ENCODE results near the gene C1orf167.

The C1orf167 gene

DNA sequence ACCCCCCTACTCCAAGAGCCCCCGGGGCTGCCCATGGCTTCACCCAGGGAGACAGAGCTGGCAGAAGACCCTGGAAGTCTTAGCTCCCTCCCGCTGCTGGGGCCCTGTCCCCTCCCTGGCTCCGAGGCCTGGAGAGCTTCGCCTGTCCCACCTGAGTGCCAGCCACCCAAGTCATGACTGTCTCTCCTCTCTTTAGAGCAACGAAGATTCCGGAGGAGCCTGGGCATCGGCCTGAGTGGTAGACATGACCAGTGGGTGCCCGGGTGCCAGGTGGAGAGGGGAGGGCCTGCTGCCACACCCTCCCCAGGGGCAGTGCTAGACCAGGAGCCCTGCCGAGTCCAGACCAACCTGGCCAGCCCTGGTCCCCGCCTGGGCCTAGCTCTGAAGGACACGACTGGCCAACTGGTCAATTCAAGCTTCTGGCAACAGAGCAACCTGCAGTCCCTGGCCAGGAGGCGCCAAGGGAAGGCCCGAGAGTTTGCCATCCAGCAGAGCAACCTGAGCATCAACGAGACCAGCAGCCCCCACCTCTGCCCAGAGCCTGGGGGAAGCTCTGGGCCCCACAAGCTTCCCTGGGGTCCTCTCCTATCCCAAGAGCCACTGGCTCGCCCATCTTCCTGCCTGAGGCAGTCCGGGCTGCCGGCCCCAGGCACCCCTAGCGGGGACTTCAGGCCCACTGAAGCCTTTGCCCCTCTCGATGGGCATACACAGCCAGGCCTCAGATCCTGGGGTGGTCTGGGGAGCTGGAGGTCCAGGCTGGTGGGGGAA lies 3.9 kb downstream of the C1orf167 start:
- no peak for FAIRE-seq

DNA sequence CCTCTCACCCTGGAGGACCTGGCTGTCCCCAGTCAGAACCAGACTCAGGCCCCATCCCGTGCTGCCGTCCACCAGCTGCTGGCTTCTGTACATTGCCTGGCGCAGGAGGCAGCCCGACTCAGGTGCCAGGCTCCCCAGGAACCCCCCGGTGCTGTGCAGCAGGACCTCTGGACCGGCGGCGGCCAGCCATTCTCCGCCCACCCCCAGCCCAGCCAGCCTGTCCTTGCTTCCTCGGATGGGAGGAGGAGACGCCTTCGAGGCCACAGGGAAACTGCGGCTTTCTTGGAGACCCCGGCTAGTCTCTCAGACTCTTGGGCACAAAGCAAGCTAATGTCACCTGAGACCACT lies 4.4 kb downstream of the C1orf167 start:
- no peak for FAIRE-seq

DNA sequence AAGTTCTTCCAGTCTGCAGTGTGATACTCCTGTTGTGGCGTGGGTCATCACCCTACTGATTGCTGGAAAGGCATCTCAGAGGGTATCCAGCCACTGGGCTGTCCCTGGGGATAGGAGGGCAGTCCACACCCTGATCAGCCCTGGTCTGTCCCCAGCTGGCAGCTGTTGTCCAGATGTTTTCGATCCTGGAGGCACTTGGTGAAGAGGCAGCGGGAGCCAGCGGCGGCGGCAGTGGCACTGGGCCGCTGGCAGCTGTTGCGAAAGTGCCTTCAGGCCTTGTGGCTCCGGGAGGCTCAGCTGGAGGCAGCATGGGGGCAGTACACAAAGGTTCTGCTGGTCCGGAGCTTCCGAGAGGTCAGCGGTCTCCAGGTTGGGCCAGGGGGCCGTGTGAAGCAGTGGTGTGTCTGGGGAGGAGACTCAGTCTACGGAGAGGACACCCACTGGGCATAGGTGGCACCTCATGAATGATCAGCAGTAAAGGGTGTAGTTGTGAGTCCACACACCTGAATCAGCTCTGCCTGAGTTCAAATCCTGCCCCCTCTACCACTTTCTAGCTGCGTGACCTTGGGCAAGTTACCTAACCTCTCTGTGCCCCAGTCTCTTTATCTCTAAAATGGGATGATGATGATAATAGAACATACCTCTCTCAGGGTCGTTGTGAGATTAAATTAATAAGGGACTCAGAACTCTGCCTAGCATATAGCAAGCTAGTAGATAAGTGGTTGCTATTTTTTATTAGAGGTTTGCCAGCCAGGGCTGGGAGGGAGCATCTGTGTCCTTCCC lies 6.1 kb downstream of the C1orf167 start:
- no peak for FAIRE-seq

DNA sequence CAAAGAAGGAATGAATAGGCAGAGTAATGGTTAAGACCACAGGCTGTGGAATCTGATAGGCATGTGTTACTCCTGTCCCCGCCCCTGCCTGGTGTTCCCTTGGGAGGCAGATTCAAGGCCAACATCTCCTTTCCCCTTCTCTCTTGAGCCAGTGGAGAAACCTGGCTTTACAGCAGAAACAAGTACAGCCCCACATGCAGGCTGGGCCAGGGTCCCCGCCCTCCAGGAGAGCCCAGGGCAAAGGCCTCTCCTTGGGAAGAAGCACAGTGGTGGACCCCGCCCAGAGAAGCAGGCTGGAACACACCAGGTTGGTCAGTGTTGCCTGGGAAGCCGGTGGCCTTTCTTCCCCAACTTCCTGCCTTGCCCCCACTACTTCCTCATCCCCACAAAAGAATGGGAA lies 6.8 kb downstream of the C1orf167 start:
- FAIRE-seq: no peak

DNA sequence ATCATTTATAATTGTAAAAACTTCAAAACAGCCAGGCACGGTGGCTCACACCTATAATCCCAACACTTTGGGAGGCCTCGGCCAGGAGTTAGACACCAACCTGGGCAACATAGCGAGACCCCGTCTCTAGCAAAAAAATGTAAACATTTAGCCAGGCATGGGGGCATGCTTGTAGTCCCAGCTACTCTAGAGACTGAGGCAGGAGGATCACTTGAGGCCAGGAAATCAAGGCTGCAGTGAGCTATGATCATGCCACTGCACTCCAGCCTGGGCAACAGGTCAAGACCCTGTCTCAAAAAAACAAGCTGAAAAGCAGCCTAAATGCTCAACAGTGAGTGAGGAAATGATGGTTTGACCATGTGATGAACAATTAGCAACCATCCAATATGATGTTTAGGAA lies 7.3 kb downstream of the C1orf167 start:
- no peak for FAIRE-seq

DNA sequence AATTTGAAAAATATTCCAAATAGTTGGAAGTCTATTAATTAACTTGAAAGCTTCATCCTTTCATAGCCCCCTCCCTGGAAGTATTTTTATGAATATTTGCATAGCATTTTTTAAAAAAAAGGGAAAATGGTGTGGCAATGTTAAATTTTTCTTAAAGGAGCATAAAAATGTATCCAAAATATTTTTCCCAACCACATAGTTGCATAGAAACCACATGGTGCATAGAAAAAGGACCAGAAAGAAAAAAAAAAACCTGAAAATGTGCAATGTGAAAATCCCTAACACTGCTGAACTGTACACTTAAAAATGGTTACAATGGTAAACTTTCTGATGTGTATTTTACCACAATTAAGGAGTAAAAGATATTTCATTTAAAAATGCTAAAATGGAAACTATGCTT lies 8.0 kb downstream of the C1orf167 start:
- no peak for FAIRE-seq

DNA sequence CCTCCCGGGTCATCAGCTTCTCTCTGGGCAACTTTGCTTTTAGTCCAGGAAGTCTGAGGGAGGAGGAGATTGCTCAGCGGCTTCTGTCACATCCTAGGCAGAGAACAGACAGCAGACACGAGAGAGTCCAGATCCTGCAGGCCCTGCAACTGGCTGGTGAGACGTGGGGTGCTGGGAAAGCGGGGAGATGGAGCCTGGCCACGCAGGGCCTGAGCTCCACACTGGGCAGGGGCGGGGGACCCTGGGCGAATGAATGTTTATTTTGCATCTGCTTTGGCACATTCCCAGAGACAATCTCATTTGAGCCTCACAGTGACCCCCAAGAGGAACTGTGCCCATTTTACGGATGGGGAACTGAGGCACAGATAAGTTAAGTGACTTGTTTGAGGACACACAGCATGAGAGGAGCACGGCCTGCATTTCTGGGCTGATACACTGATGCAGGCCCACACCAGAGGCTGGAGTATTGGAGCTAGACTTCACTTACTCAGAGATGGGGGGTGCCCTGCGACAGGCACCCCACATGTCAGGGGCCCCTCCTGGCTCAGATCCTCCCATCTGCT lies 9.6 kb downstream of the C1orf167 start:
- no peak for FAIRE-seq

DNA sequence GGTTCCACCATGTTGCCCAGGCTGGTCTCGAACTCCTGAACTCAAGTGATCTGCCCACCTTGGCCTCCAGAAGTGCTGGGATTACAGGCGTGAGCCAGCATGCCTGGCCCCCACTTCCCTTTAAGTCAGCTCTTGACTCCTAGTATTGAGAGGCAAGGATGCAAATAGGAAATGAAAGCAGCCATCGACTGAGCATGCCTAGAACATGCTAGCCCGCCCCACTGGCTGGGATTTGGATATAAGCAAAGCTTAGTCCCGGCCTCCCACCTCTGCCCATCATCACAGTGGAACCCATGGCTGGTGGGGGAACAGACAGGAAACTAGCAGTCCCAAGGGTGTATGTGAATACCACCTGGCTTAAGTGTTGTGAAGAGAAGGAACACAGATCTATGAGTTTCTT lies 10.5 kb downstream of the C1orf167 start:
- FAIRE-seq: no peak

DNA sequence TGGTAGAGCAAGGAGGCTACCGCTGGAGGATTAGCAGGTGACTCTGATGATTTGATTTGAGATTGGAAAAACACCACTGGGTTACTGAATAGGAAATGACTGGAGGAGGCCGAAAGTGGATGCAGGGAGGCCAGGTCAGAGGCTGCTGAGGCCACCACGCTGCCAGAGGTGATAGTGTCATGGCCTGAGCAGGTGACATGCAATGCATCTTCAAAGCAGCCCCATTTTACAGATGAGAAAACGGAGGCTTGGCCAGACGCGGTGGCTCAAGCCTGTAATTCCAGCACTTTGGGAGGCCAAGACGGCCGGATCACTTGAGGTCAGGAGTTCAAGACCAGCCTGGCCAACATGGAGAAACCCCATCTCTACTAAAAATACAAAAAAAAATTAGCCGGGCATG lies 12.8 kb downstream of the C1orf167 start:
- no peak for FAIRE-seq

DNA sequence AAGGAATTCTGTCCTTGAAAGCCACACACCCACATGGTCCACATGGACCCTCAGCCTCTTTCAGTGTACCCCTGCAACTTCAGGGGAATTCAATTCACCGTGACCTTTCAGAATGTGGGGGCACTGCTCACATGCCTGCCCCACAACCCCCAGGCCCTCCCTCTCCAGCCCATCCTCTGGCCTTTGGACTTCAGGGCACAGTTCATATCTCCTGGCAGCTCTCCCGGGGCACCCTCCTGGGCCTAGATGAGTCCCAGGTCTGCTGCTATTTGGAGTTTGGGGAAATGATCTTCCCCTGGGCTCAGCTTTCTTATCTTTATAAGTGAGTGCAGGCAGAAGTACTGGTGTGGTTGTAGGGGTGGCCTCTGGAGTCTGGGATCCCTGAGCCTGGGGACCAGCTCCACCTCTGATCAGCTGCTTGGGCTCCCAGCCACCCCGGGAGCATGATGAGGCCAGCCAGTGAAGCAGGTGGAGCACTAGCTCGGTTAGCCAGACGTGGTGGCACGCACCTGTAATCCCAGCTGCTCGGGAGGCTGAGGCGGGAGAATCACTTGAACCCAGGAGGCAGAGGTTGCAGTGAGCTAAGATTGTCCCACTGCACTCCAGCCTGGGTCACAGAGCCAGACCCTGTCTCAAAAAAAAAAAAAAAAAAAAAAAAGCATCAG lies 15.8 kb downstream of the C1orf167 start:
- no peak for FAIRE-seq

DNA sequence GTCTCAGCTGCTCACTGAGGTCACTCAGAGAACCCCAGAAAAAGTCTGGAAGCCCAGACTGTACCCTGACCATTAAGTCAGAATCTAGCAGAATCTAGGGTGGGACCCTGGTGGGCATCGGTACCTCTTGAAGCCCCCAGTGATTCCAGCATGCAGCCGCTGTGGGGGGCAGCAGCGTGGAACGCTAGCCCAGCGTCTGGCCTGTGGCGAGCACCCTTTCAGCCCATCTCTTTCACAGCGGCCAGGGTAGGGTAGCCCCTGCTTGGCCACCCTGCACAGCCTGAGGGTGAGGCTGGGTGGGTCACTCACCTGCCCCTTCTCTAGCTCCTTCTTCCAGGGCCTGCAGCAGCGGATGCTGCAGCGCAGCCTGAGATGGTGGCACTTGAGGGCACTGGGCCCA lies 16.3 kb downstream of the C1orf167 start:
- FAIRE-seq: no peak

DNA sequence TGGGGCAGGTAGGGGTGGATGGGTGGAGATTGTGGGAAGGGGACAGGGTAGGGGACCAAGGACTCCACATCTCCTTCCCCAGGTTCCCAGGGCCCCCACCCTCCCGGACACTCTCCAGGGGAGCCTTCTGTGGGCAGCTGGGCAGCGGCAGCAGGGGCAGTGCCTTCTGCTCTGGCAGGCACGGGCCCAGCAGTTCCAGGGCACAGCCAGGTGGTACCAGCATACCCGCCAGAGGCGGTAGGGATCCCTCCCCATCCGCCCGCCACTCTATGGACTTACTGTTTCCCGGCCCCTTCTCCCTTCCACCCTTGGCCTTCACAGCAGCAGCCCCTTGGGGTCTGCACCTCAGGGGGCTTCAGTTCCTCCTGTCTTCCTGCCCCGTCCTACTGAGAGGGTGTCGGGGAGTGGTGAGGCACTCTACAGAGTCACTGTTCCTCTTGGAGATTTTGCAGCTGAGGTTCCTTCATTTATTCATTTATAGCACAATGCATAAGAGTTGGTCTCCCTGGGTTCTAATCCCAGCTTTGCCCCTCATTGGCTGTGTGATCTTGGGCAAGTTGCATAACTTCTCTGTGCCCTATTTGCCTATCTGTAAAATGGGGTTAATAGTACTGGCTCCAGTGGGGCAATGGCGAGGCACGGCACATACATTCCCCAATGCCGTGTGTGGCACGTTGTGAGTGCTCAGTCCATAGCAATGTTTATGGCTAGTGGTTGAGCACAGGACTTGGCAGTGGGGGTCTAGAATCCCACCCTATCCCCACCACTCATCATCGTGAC lies 17.0 kb downstream of the C1orf167 start:
- no peak for FAIRE-seq

DNA sequence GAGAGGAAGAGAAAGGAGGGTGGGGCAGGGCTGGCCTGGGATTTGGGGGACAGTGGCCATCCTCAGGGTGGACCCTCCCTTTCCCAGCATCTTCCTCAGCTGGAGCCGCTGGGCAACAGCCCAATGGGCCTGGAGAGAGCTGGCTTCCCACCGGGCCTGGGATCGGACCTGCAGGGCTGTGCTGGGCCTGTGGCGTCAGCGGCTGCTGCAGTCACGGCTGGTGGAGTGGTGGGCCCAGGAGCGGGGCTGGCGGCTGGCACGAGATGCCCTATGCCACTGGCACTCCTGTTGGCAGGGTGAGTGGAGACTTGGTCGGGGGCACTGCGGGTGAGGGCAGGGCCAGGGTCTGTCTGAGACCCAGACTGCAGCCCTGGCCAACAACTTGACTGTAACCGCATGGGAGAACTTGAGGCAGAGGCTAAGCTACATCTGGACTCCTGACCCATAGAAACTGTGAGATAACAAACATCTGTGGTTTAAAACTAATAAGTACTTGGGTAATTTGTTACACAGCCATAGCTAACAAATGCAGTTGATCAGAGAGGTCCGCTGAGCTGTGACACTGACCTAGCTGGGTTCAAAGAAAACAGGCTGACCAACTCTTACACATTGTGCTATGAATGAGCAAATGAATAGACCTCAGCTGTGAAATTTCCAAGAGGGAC lies 17.9 kb downstream of the C1orf167 start:
- no peak for FAIRE-seq

DNA sequence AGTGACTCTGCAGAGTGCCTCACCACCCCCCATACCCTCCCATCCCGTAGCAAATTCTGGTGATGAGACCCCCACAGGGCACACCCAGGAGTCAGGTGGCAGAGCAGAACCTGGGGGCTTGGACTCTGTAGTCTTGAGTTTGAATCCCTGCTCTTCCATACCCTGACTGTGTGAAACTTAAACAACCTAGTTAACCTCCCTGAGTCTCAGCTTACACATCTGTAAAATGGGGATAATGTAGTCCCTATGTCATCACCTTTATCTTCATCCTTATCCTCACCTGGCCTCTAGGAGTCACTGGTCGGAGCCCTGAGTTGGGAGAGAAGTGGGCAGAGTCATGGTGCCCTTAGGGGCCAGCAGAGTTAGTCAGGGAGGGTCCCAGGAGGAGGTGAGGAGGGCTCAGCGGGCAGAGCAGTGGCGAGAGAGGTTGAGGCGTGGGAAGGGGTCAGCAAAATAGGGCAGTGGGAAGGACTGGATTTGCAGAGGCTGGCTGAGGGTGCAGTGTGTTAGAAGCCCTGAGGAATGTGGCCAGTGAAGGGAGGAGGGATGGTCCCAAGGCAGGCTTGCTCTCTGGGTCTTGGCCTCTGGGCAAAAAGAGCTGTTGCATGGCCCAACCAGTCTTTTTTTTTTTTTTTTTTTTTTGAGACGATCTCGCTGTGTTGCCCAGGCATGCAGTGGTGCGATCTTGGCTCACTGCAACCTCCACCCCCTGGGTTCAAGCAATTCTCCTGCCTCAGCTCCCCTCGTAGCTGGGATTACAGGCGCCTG lies 18.6 kb downstream of the C1orf167 start:
- FAIRE-seq: no peak

DNA sequence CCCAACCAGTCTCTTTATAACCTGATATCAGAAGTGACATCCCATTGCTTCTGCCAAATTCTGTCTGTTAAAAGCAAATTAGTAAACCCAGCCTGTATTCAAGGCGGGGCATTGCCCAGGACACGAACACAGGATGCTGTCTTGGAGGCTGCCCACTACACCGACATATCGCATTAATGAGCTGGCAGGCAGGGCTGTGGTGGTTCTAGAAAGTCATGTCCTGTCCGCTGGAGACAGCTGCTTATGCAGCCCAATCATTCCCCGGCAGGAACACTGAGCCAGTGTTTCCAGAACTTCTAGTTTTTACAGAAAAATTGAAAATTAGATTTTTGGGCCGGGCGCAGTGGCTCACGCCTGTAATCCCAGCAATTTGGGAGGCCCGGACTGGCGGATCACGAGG lies 19.3 kb downstream of the C1orf167 start:
- FAIRE-seq: no peak

DNA sequence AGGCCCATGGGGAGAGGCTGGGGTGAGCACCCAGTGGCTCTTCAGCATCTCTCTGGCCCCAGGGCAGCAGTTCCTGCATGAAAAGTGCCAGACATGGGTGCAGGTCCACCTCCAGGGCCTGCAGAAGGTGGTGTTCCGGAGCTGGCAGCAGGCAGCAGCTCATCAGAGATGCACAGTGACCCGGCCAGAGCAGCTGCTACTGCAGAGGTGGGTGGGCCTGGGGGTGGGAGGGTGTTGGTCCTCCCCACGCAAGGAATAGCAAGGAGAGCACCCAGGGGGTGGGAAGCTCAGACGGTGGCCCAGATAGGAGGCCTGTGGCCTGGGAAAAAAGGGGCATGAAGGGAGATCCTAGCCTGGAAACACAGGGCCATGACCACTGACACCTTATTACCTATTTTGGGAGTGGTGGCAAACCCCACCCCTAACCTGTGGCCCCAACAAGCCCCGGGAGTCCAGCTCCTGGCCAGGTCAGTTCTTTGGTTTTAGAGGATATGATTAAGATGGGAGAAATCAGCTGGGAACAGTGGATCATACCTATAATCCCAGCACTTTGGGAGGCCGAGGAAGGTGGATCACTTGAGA lies 20.2 kb downstream of the C1orf167 start:
- no peak for FAIRE-seq

DNA sequence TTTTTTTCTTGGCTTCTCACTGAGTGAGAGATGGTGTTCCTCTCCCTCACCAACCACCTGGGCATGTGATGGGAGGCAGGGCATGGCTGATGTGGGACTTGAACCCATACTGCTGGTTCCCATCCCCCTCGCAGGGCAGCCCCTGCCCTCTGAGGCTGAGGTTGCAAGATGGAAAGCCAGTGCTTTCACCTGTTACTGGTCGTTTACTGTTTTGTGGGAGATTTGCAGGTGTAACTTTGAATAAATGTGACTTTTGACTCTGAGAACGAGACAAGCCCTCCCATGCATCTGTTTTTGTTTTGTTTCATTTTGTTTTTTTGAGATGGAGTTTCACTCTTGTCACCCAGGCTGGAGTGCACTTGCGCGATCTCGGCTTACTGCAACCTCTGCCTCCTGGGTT lies 21.6 kb downstream of the C1orf167 start:
- FAIRE-seq: no peak

DNA sequence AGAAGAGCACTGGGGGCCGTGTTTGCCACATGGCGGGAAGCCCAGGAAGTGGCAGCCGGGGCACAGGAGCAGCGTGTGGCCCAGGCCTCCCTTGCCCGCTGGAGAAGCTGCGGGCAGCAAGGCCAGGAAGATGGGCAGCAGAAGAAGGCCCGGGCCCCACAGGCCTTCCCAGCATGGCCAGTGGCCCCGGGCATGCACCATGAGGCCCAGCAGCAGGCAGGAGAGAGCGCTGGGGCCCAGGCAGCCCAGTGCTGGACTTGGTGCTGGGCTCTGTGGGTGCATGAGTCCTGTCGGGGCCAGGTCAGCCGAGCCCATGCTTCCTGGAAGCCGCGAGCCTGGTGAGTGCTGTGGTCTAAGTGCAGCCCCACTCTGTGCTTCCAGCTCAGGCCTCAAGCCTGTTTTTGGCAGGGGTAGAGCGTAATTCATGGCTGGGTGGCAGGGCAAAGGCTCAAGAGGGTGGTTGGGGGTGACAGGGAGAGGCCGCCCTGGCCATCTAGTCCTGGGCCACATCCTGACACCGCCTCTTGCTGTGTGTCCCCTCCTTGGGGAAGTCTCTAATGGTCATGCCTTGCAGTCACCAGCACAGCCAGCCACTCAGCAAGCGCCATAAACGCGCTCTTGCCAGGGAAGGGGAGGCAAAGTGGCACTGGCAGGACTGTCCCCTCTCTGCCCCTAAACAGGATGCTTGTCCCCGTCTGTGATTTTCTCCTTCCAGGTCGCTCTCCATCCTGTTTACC lies 22.4 kb downstream of the C1orf167 start:
- FAIRE-seq: no peak

DNA sequence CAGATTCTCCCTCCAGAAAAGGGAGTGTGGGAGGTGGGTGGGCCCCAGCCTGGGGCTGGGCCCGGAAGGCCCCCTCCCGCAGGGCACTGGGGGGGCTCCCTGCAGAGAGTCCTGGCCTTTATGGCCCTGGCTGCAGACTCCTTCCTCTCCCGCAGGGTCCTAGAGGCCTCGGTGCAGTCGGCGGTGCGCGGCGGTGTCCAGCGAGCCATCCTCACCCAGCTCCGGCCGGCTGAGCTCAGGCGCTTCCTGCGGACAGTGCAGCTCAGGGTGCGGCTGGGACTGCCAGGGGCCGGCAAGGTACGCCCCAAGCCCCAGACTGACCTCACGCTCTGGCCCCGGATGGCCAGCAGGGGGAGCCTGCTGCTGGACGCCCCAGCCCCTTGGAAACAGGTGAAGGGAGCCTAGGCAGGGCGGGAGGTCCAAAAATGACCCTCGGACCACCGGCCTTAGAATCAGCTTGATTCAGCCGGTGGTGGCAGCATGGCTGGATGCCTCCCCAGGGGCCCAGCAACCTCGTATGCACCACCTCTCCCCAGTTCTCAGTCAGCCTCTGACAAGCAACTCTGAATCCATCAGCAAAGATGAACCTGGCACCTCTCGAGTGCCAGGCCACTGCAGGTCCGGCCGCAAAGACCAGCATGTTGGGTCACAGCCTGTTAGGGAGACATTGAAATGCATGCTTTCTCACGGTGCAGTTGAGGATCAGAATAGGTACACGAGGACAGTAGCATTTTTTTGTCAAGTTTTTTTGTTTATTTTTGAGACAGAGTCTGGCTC lies 23.2 kb downstream of the C1orf167 start:
- no peak for FAIRE-seq

Data from colon (tissue), 2 donors.